Ishikawa (cell line): ENCODE data around the gene MADCAM1.

ENCODE experiments used
- CEBPB ChIP-seq: IDR thresholded peaks from 2 replicates; pipeline ENCODE4 v1.6.1; 2012
- CREB1 ChIP-seq: IDR thresholded peaks from 2 replicates; pipeline ENCODE4 v1.6.1; 2012; ENCODE audit warnings: low read depth
- EGR1 ChIP-seq: IDR thresholded peaks from 2 replicates; pipeline ENCODE4 v1.6.1; 2012
- EP300 ChIP-seq: IDR thresholded peaks from 2 replicates; pipeline ENCODE4 v1.6.1; 2012; ENCODE audit warnings: borderline replicate concordance
- FOXM1 ChIP-seq: IDR thresholded peaks from 2 replicates; pipeline ENCODE4 v1.6.1; 2012; ENCODE audit warnings: low read depth, borderline replicate concordance
- MAX ChIP-seq: IDR thresholded peaks from 2 replicates; pipeline ENCODE4 v1.6.1; 2012
- NFIC ChIP-seq: IDR thresholded peaks from 2 replicates; pipeline ENCODE4 v1.6.1; 2012
- RAD21 ChIP-seq: IDR thresholded peaks from 2 replicates; pipeline ENCODE4 v1.6.1; 2012; ENCODE audit warnings: low read depth
- REST ChIP-seq: IDR thresholded peaks from 2 replicates; pipeline ENCODE4 v1.6.1; 2012; ENCODE audit warnings: low read depth, mild to moderate bottlenecking
- TAF1 ChIP-seq: IDR thresholded peaks from 2 replicates; pipeline ENCODE4 v1.6.1; 2012; ENCODE audit warnings: low read depth, mild to moderate bottlenecking
- TCF12 ChIP-seq: IDR thresholded peaks from 2 replicates; pipeline ENCODE4 v1.6.1; 2012; ENCODE audit warnings: low read depth
- TEAD4 ChIP-seq: IDR thresholded peaks from 2 replicates; pipeline ENCODE4 v1.6.1; 2012
- USF1 ChIP-seq: IDR thresholded peaks from 2 replicates; pipeline ENCODE4 v1.6.1; 2012
- YY1 ChIP-seq: IDR thresholded peaks from 2 replicates; pipeline ENCODE4 v1.6.1; 2012; ENCODE audit warnings: low read depth
- ZBTB7A ChIP-seq: IDR thresholded peaks from 2 replicates; pipeline ENCODE4 v1.6.1; 2012; ENCODE audit warnings: low read depth

The MADCAM1 gene

GRCh38 chr19:512547-513365 lies 16.5 kb downstream of the MADCAM1 start:
- TF ChIP-seq EGR1 = no peak
- TF ChIP-seq EP300 = no peak
- no peak for TF ChIP-seq RAD21
- TF ChIP-seq TEAD4 = no peak
- TF ChIP-seq CREB1 = no peak
- TF ChIP-seq MAX = no peak

- no peak for TF ChIP-seq MAX
- no peak for TF ChIP-seq EP300
- no peak for TF ChIP-seq NFIC
- no peak for TF ChIP-seq CEBPB
- TF ChIP-seq EGR1 = no peak
- no peak for TF ChIP-seq REST
Observed at GRCh38 chr19:513368-514165, 17.3 kb downstream of the MADCAM1 start.

- TF ChIP-seq MAX (no peak), NFIC (no peak), RAD21 (no peak)
Observed at GRCh38 chr19:514166-514663, 17.9 kb downstream of the MADCAM1 start.

- TF ChIP-seq CREB1 = no peak
- TF ChIP-seq RAD21 = no peak
- no peak for TF ChIP-seq REST
- no peak for TF ChIP-seq EP300
- no peak for TF ChIP-seq TEAD4
- no peak for TF ChIP-seq TCF12
- no peak for TF ChIP-seq USF1
- TF ChIP-seq FOXM1 = no peak
- no peak for TF ChIP-seq NFIC
- TF ChIP-seq YY1 = no peak
- no peak for TF ChIP-seq MAX
- TF ChIP-seq ZBTB7A = no peak
- TF ChIP-seq CEBPB = no peak
- no peak for TF ChIP-seq EGR1
- no peak for TF ChIP-seq TAF1
Observed at GRCh38 chr19:517721-518597, 21.7 kb downstream of the MADCAM1 start.

GRCh38 chr19:518598-519231 lies 22.4 kb downstream of the MADCAM1 start:
- TF ChIP-seq TAF1 (no peak), TCF12 (no peak), CEBPB (no peak), EGR1 (no peak), USF1 (no peak), YY1 (no peak), REST (no peak), EP300 (no peak), FOXM1 (no peak), CREB1 (no peak), MAX (no peak), RAD21 (no peak), TEAD4 (no peak)
